PC-3 (cell line): ENCODE measurements around the gene SLC15A1. TPM values are rescaled to one million over a fixed set of nuclear protein-coding genes. Genes with fewer than 3 reads are reported as not detected.

Source experiments
- ATAC-seq: fragments of 200-7000 bp; cut with Tn5 transposase; 2 replicates; pipeline ENCODE4 v1.9.1; 2020; ENCODE audit warnings: mild to moderate bottlenecking, moderate library complexity
- BruUV-seq: library from RNA; stranded (reverse); fragments of 400-500 nt; replicated peaks from 2 replicates; lab custom pipeline; 2021; lab: Mats Ljungman, UMichigan
- CTCF ChIA-PET: fragments of 300-600 bp; sonication (Branson Sonifier 250); formaldehyde crosslinking; loops from one replicate; lab custom pipeline; 2022; ENCODE audit warnings: antibody characterized with exemption; lab: Charles Lee
- POLR2A ChIA-PET: fragments of 300-600 bp; sonication (Branson Sonifier 250); formaldehyde crosslinking; loops from one replicate; lab custom pipeline; 2022; ENCODE audit warnings: antibody characterized with exemption; ENCODE audit not compliant: unreplicated experiment; lab: Charles Lee
- DNase-seq: peaks from one replicate; pipeline ENCODE4 v3.0.0-alpha.2; 2015
- H2AFZ ChIP-seq: fragments of 300-600 bp; sonication (generic); 2 replicates; pipeline ENCODE4 v1.6.0; 2016; ENCODE audit warnings: antibody characterized with exemption, low read length
- H3F3A ChIP-seq: fragments of 300-600 bp; sonication (generic); one replicate; pipeline ENCODE4 v1.6.0; 2017; ENCODE audit warnings: antibody characterized with exemption, low read length, control low read depth, mild to moderate bottlenecking; ENCODE audit not compliant: unreplicated experiment
- H3K27ac ChIP-seq: fragments of 300-600 bp; sonication (generic); 2 replicates; pipeline ENCODE4 v1.5.1; 2016; ENCODE audit warnings: mild to moderate bottlenecking, low read length
- H3K27me3 ChIP-seq: fragments of 300-600 bp; sonication (generic); 2 replicates; pipeline ENCODE4 v1.6.1; 2016; ENCODE audit warnings: low read length, mixed read lengths
- H3K36me3 ChIP-seq: fragments of 300-600 bp; sonication (generic); 2 replicates; pipeline ENCODE4 v1.6.1; 2016; ENCODE audit warnings: low read depth, mixed run types, low read length, mixed read lengths
- H3K4me1 ChIP-seq: fragments of 300-600 bp; sonication (generic); 2 replicates; pipeline ENCODE4 v1.5.1; 2016; ENCODE audit warnings: low read length; ENCODE audit not compliant: insufficient read depth
- H3K4me2 ChIP-seq: fragments of 300-600 bp; sonication (generic); 2 replicates; pipeline ENCODE4 v1.6.0; 2016; ENCODE audit warnings: low read length
- H3K4me3 ChIP-seq: fragments of 300-600 bp; sonication (generic); 2 replicates; pipeline ENCODE4 v1.5.1; 2016; ENCODE audit warnings: mild to moderate bottlenecking, low read length, mixed read lengths
- H3K79me2 ChIP-seq: fragments of 300-600 bp; sonication (generic); 2 replicates; pipeline ENCODE4 v1.6.1; 2017; ENCODE audit warnings: low read length, mixed read lengths
- H3K9ac ChIP-seq: fragments of 300-600 bp; sonication (generic); 2 replicates; pipeline ENCODE4 v1.6.0; 2016; ENCODE audit warnings: mild to moderate bottlenecking, low read length
- H3K9me2 ChIP-seq: fragments of 300-600 bp; sonication (generic); replicated peaks from 2 replicates; pipeline ENCODE4 v1.6.1; 2016; ENCODE audit warnings: mixed run types, low read length, mixed read lengths
- H3K9me3 ChIP-seq: fragments of 300-600 bp; sonication (generic); 2 replicates; pipeline ENCODE4 v1.6.1; 2016; ENCODE audit warnings: low read length, mixed read lengths
- H4K20me1 ChIP-seq: fragments of 300-600 bp; sonication (generic); 2 replicates; pipeline ENCODE4 v1.6.1; 2016; ENCODE audit warnings: low read length, mixed read lengths
- EZH2 ChIP-seq: fragments of 300-600 bp; sonication (generic); IDR thresholded peaks from one replicate; pipeline ENCODE4 v1.6.1; 2017; ENCODE audit warnings: antibody characterized with exemption, mild to moderate bottlenecking, low read length; ENCODE audit not compliant: unreplicated experiment
- EZH2phosphoT487 ChIP-seq: fragments of 300-600 bp; sonication (generic); IDR thresholded peaks from 2 replicates; pipeline ENCODE4 v1.6.1; 2018; ENCODE audit warnings: mild to moderate bottlenecking, antibody characterized with exemption, low read length, borderline replicate concordance
- intact Hi-C: fragments of 100-400 bp; cut with micrococcal nuclease; formaldehyde crosslinking; loops from 2 replicates; pipeline ENCODE4 v1.9.0; 2023
- total RNA-seq: library from RNA; depleted of rRNA; stranded (reverse); fragments of >200 nt; gene quantifications from 2 replicates; pipeline ENCODE4 v1.2.3, GENCODE V29; 2014
- TF ChIP-seq, protein P1 (sequence below): fragments of 300-600 bp; sonication (generic); conservative IDR thresholded peaks from 2 replicates; pipeline ENCODE4 v1.5.1; 2017; ENCODE audit warnings: antibody characterized with exemption, low read depth, mild to moderate bottlenecking, low read length

Gene SLC15A1
- total RNA-seq, 1 experiment from 2014 or later, result 1.7 TPM

DNA sequence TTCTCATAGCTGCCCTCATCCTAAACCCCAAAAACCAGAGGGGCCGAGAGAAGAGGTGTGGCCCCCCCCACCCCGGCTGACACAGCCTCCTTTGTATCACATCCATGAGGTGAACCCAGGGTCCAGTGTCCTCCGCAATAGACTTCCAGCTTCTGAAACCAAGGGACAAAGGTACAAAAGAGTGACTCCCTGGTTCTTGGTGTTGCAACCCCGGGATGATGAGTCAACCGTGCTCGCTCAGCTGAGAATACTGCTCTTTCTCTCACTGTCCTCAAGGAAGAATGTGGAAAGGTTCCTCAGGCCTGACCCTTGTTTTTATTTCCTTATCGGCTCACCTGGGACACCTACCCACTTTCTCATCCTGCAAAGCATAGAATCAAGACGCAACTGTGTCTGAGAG lies 5.5 kb downstream of the SLC15A1 start:
- TF ChIP-seq EZH2 (no peak), EZH2phosphoT487 (no peak)
- TF ChIP-seq, protein P1, sequence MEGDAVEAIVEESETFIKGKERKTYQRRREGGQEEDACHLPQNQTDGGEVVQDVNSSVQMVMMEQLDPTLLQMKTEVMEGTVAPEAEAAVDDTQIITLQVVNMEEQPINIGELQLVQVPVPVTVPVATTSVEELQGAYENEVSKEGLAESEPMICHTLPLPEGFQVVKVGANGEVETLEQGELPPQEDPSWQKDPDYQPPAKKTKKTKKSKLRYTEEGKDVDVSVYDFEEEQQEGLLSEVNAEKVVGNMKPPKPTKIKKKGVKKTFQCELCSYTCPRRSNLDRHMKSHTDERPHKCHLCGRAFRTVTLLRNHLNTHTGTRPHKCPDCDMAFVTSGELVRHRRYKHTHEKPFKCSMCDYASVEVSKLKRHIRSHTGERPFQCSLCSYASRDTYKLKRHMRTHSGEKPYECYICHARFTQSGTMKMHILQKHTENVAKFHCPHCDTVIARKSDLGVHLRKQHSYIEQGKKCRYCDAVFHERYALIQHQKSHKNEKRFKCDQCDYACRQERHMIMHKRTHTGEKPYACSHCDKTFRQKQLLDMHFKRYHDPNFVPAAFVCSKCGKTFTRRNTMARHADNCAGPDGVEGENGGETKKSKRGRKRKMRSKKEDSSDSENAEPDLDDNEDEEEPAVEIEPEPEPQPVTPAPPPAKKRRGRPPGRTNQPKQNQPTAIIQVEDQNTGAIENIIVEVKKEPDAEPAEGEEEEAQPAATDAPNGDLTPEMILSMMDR, result no peak
- no peak overlapping the region for H3K4me2 ChIP-seq
- H3K9ac ChIP-seq, result no peak overlapping the region
- no peaks in the 10 kb centered on the region for H3K4me1 ChIP-seq
- H3K79me2 ChIP-seq, result no peaks in the 10 kb centered on the region
- ATAC-seq (no peak), DNase-seq (peak; percentile 33)
- no peaks in the 10 kb centered on the region for H3K27me3 ChIP-seq
- intact Hi-C loops, result no loop called here
- H2AFZ ChIP-seq, result no peak overlapping the region
- H3F3A ChIP-seq, result no peaks in the 10 kb centered on the region
- no peaks in the 10 kb centered on the region for H3K36me3 ChIP-seq
- CTCF ChIA-PET, result no interaction called here
- no TSS peak for BruUV-seq
- POLR2A ChIA-PET, result no interaction called here
- no peak overlapping the region for H3K27ac ChIP-seq
- no peaks in the 10 kb centered on the region for H3K9me3 ChIP-seq
- H3K9me2 ChIP-seq, result no peaks in the 10 kb centered on the region
- no peaks in the 10 kb centered on the region for H4K20me1 ChIP-seq
- H3K4me3 ChIP-seq, result no peak overlapping the region

DNA sequence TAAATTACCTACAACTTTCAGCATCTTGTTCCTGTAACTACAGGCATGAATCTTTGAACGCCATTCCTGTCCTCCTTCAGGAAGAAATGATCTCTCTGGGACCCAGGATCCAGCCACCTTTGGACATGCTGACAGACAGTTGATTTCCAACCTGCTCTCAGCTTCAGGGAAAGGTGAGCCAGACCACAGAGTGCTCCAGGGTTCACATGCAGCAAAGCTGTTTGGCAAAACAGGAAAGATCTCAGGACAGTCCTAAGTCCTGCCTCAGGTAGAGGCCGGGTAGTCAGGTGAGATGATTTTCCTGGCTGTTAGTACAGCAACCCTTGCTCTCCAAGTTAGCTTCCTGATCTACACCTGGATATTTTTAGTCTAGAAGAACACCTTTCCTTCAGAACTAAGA lies 9.1 kb downstream of the SLC15A1 start:
- H3K4me2 ChIP-seq, result no peak overlapping the region
- no peaks in the 10 kb centered on the region for H3K9me2 ChIP-seq
- no peaks in the 10 kb centered on the region for H3K4me1 ChIP-seq
- BruUV-seq, result no TSS peak
- CTCF ChIA-PET, result no interaction called here
- no peak overlapping the region for H3K27ac ChIP-seq
- DNase-seq (no peak), ATAC-seq (no peak)
- H3K9me3 ChIP-seq, result no peaks in the 10 kb centered on the region
- H3K9ac ChIP-seq, result no peak overlapping the region
- H3F3A ChIP-seq, result no peaks in the 10 kb centered on the region
- H3K79me2 ChIP-seq, result no peaks in the 10 kb centered on the region
- no peaks in the 10 kb centered on the region for H3K27me3 ChIP-seq
- no peaks in the 10 kb centered on the region for H3K36me3 ChIP-seq
- no peak overlapping the region for H3K4me3 ChIP-seq
- POLR2A ChIA-PET, result no interaction called here
- TF ChIP-seq, protein P1, result no peak
- no peak for TF ChIP-seq EZH2
- H2AFZ ChIP-seq, result no peak overlapping the region
- intact Hi-C loops, result no loop called here
- H4K20me1 ChIP-seq, result no peaks in the 10 kb centered on the region

DNA sequence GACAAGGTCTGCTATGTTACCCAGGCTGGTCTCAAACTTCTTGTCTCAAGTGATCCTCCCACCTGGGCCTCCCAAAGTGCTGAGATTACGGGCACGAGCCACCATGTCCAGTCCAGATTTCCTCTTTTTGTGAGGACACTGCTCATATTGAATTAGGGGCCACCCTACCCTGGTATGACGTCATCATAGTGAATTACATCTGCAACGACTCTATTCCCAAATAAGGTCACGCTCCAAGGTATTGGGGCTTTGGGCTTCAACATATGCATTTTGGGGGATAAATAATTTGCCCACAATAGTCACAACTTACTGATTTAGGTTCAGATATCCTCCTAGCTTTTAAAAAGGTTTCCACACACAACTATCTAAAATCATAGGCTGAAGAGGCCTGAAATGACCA lies 9.5 kb downstream of the SLC15A1 start:
- BruUV-seq, result no TSS peak
- ChIA-PET CTCF (no interaction called here), POLR2A (no interaction called here)
- Histone ChIP-seq H3K79me2 (no peaks in the 10 kb centered on the region), H2AFZ (no peak overlapping the region), H3F3A (no peaks in the 10 kb centered on the region), H3K9ac (no peak overlapping the region), H3K4me3 (no peak overlapping the region), H3K27ac (no peak overlapping the region), H3K9me3 (no peaks in the 10 kb centered on the region), H3K4me2 (no peak overlapping the region), H3K4me1 (no peaks in the 10 kb centered on the region), H3K27me3 (no peaks in the 10 kb centered on the region), H3K36me3 (no peaks in the 10 kb centered on the region), H4K20me1 (no peaks in the 10 kb centered on the region), H3K9me2 (no peaks in the 10 kb centered on the region)
- intact Hi-C loops, result no loop called here
- DNase-seq (no peak), ATAC-seq (no peak)
- TF ChIP-seq EZH2phosphoT487 (no peak), EZH2 (no peak)
- TF ChIP-seq, protein P1, result no peak
